GM21447 (cell line): ENCODE measurements around the gene ARFGAP3.
"Not testable (repeated sequence)": the region's sequence is repeated elsewhere in the genome, so short reads cannot be mapped to it uniquely, and the experiment has no call there.

ENCODE experiments used
- ATAC-seq: cut with Tn5 transposase; IDR thresholded peaks from one replicate; pipeline ENCODE4 v1.9.1; 2021; ENCODE audit not compliant: unreplicated experiment

ARFGAP3 gene

DNA sequence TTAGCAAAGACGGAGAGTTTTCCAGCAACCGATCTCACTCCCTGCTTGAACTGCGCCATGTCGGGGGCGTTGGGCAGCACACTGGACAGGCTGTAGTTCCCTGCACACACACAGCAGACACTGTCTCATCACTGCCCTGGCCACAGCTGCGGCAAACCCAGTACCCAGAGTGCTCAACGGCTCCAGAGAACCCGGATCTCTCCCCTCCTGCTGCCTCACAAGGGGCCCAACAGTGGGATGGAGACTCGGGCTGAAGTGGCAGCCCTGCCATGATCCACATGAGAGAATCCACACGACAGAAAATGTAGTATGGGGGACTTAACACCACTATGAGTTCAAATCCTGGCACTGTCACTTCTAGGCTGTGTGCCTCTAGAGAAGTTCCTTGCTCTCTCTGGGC is 58.0 kb downstream of the ARFGAP3 start:
- no peak for ATAC-seq

DNA sequence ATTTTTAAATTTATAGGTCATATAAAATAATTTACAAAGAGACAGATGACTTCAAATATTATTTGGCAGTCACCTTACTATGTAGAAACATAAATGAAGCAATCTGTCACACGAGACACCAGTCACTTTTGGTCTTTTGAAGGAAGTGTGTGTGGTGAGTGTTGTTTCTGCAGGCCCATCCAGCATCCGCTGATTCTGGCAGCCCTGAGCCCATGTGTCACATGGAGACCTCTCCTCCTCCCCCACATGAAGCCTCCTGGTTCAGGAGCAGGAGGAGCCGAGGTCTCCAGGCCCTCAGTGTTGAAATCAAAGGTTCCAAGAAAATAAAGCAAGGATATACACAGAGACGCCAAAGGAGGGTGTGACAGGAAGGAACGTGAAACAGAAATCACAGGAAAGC is 60.1 kb downstream of the ARFGAP3 start:
- ATAC-seq = no peak

DNA sequence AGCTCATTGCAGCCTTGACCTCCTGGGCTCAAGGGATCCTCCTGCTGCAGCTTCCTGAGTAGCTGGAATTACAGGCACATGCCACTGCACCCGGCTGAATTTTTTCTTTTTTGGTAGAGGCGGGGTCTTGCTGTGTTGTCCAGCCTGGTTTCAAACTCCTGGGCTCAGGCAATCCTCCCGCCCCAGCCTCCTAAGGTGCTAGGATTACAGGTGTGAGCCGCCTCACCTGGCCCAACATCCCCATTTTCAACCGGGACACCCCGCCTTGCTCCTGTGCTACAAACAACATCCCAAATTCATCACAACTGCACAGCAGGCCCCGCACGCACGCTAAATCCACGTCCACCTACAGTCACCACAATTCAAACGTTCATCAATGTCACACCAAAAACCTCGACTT is 61.0 kb downstream of the ARFGAP3 start:
- ATAC-seq = no peak

DNA sequence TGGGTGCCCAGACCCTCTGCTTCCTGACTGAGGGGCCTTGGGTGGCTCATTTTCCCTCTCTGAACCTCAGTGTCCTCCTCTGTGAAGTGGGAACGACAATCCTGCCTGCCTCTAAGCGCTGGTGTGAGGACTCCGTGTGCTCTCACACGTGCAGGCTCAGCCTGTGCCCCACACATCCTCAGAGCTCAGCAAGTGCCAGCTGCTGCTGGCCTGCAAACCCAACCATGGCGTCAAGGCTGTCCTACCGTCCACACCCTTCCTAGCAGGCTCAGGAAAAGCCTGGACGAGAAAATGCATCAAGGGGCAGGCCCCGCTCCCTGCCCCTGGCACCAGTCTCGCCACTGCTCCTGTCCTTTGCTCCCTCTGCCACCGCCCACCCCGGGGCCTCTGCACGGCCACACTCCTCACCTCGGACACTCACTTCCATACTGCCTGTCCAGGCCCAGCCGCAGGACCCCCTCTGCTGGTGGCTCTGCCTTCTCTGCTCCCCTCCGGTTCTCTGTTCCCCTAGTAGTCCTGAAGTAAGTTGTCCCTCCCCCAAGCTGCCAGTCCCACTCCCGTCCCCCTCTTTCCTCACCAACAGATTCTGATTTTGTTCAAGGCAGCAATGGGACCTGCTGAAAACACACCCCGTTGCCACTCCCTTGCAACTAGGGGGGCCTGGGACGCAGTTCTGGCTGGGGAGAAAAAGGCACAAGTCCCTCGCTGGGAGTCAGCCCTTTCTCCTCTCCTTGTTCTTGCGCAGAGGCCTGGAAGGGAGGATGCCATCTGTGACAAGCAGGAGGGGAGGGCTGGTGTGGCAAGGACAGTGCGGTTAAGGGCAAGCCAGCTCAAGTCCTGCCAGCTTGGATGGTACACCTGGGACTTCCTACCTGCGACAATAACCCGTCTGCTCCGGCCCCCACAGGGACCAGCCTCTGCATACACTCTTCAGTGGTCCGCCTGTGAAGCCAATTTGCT is 62.2 kb downstream of the ARFGAP3 start:
- no peak for ATAC-seq

DNA sequence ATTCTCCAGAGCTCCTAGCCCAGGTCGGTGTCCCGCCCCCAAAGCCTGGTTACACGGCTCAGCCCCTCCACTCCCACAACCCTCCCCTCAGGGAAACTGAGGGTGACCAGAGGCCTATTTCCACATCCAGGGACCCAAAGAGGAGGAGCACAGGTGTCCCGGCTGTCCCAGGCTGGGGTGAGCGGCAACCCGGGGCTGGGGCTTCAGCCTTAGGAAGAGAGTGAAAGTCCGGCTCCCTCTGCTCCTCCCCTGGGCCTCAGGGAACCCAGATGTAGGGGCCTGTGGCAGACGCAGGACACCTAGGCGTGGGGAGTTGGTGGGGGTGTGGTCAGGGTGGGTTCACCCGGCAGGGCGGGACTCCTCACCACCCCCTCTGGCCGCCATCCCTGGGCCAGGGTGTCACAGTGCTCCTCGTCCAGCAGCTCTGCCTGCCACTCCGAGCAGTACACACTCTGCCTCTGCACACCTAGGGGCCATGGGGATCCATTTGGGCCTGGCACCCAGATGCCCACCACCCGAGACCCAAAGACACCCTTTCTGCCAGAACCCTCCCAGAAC is 63.1 kb downstream of the ARFGAP3 start:
- no peak for ATAC-seq

DNA sequence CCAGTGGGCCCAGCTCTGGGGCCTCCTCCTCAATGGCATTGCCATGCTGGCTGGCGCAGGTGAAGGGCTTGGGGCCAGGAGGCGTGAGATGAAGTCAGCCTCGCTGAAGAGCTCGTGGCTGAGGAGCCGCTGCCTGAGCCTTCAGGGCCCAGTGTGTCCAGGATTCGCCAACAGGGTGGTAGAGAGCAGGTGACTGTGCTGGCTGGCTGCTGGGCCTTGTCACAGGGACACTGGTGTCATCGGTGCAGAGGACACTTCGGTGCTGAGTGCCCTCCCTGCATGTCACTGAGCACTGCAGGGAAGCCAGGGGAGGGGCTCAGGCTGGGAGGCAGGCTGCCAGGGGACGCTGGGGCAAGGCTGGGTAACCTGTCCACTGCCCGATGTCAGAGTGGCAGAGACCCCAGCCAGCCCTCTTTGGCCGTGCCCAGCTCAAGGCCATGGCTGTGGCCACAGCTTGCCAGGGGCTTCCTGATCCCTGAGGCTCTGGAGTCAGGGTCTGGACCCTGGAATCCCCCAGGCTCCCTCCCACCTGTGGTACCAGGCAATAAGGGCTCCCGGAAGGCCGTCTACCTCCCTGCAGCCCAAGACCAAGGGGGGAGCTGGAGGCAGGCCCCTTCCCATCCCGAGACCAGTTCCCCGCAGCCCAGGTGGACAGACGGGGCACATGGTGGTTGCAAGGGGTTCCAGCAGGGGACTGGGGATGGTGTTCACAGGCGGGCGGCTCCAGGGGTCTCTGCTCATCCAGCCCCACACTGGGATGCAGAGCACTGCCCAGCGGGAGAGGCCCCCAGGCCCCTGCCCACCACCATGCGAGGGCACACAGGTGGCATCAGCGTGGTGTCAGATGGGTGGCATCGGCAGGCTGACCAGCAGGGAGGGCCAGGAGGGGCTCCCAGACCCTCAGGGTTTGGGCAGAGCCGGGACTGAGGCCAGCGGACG is 63.9 kb downstream of the ARFGAP3 start:
- ATAC-seq = no peak

DNA sequence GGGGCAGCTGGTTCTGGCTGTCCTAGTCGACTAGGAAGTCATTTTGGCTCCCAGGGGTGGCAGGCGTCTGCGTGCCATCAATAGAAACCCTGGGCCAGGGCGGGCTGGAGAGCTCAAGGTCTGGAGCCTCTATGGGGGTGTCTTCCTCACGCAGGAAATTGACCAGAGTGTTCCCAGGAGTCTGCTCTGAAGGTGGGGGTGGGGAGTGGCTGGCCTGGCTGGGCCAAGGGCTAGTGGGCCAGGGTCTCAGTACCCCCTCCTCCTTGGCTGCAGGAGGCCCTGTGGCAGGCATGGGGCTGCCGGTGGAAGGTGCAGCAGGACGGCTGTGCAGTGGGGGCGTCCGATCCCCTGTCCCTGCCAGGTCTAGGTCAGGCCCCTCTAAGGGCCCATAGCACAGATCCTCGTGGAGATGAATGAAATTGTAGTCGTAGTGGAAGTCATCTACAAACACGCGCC is 64.6 kb downstream of the ARFGAP3 start:
- no peak for ATAC-seq

DNA sequence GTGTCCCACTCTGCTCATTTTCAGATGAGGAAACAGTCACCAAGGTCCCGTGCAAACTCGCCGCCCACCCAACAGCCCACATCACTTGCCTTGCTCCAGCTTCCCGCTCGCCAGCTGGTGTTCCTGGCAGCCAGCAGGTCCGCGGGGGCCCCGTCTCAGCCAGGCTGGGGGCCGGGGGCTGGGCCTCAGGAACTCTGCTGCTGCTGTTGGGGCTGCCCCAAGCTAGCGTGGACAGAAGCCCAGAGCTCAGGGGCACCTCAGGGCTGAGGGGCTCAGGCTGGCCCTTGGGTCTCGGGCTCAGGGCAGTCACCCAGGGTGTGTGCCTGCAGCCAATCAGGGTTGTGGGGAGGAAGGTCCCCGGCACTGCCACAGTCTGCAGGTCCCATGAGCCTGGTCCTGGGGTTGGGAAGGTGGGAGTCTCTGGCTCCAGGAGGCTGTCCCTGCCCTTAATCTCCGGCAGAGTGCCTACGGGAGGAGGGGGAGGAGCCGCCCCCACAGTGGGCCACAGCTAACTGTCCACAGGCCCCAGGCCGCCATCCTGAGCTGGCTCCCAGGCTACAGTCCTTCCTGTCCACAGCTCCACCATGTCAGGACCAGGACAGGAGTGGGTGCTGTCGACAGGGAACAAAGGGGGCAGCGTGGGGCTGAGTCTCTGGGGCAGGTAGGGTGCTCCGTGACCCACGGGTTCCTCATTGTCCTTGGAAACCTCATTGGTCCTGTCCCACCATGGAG is 65.2 kb downstream of the ARFGAP3 start:
- no peak for ATAC-seq

DNA sequence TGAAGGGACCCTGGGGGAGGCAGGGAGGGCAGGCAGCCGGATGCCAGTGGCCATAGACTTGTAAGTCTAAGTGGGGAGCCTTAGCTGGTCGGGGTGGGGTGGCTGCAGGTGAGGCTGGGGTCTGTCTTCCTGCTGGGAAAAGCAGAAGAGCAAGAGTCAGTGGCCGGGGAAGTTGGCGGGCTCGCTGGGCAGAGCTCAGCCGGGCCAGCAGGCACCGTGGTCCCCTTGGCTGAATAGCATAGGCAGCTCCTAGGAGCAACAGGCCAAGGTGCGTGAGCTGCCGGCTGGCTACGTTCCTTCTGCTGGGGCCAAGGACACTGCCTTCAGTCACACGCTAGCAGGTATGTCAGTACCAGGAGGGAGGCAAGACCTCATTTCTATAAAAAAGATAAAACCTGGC is 68.6 kb downstream of the ARFGAP3 start:
- no peak for ATAC-seq

DNA sequence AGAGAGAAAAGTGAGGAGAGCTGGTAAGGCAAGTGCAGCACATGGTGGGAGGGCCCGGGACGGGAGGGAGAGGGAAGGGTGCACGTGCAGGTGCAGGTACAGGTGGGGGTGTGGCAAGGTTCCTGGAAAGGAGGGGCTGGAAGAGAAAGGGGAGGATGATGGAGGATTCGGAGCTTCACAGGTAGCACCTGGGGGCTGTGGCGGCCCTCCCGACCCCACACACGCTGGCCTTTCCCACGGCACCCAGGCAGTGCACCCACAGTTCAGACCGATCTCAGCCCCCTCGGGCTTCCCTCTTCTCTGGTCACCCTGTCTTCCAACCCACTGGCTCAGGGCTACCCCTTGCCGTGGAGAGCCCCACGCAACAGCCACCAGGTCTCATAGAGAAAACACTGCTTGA is 69.1 kb downstream of the ARFGAP3 start:
- no peak for ATAC-seq

DNA sequence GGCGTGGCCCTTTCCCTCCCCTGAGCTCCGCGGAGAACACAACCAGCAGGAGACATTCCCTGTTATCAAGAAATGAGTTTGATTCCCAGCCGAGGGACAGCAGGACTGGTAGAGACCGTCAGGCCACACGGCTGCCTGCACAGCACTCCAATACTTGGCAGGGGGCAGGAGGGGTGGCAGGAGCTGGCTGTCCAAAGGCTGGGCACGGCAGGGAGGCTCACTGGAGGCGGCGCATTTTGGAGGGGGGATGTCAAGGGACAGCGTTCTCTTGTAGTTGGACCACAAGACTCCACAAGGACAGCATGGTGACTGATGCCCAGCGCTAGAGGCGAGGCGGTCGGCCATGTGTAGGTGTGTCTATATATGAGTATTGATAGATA is 69.7 kb downstream of the ARFGAP3 start:
- ATAC-seq = no peak

DNA sequence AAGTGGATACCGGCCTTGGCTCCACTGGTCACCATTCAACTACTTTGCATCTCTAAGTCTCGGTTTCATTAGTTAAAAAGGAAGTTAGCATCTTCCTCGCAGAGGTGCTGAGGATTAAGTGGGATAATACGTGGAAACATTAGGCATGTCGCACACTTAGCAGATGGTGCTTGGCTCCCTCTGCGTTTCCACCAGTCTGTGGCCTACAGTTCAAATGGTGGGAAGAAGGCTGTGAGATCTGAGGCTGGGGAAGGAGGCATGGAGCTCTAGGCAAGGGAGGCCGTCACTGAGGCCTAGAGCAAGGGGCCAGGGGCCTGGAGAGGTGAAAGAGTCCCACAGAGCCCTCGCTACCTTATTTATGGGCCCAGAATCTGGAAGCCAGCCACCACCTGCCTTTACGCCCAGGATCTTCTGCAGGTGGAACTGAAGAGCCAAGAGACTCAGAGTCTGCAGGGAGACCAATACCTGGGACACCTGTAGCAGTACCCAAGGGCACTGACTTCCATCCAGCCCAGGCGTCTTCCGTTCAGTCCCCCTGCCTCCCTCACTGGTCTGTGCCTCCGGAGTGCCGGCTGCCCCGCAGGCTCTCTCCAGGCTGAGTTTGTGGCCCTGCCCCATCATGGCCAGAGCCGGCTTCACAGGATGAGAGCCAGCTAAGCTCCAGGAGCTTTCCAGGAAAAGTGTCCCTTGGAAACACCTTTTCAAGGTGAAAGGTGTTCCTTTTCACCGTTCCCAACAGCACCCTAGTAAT is 70.3 kb downstream of the ARFGAP3 start:
- no peak for ATAC-seq

DNA sequence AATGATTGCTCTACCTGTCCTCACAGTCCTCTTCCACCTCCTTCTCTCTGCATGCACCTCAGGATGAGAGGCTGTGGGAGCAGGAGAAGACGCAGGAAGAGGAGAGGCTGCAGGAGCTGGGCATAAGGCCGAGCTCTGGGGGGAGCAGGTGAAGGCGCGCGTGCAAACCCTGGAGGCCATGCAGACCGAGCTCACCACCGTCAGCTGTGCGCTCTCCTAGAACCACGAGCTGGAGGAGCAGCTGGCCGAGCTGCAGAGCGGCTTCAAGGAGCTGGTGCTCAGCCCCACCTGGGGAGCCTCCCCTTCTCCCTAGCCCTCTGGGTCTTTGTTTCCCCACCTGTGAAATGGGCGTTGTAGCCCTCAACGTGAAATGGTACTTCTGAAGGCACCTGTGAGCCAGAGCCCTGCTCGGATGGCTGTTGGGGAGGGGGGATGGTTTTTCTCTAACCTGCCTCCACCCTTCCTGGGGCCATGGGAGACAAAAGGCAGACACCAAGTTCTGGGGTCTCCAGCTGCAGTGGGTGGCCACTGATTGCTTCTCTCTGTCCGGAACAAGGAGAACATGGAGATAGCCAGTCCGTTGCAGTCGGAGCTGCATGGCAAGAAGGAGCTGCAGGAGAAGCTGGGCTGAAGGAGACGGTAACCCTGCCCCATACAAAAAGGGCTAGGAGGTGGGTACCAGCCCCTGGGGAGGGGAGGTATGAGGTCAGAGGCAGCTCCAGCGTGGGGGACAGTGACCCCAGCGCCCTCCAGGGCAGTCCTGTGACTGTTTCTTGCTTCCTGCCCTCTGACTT is 71.2 kb downstream of the ARFGAP3 start:
- no peak for ATAC-seq

DNA sequence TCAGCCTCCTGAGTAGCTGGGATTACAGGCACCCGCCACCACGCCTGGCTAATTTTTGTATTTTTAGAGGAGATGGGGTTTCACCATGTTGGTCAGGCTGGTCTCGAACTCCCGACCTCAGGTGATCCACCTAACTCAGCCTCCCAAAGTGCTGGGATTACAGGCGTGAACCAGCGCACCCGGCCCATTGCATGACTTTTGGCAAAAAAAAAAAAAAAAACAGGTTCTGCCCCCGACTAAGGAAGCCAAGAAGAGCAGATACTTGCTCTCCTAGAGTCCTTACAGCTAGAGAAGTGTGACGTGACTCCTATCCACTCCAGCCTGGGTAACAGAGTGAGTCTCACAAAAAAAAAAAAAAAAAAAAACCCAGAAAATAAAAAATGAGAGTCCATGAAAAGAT is 74.8 kb downstream of the ARFGAP3 start:
- ATAC-seq = not testable (repeated sequence)

DNA sequence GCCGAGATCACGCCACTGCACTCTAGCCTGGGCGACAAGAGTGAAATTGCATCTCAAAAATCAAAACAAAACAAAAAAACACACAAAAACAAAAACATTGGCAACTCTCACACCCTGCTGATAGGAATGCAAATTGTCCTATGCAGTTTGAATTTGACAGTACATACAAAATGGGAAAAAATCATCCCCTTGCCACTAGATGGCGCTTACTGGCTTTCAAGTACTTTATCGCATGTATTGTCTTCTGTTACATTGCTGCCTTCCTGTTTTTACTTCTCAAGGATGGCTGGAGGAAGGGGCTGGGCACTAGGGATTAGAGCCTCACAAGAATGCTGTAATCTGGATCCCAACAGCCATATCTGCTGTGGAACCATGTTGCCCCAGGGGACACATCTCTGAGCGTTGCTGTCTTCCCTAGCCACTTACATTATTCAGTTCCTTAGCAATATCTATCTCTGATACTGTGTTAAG is 77.0 kb downstream of the ARFGAP3 start:
- ATAC-seq = no peak

DNA sequence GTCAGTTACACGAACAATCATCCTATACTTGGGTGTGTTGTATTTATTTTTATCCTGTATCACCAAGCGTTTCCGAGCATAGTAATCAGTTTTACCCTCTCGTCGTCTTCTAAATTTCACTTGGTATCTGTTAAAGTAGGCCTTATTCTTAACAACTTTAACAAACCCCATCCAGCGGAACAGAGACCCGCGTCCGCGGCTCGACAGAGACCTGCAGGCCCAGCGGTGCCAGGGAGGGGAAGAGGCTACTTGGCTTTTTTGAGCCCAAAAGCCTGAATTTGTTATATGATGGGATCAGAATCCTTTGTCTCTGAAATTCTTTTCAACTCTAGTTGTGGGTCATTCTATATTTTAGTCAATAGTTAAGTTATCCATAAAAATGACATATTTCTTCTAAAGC is 79.9 kb downstream of the ARFGAP3 start:
- ATAC-seq = no peak

DNA sequence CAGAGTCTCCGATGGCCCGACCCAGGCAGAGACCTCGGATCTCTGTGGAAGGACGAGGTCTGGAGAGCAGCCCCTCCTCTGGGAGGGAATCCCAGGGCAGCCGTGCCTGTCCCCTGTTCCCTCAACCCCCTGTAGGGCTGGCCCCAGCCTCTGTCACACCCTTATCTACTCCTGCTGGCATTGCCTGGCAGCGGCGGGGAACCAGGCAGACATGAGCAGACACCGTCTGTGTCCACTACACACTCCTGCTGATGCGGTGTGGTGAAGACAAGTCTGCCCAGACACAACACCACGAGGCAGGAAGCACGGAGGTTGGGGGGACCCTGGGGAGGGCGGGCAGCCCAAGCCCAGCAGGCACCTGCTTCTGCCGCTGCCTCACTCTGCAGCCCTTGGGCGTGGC is 83.9 kb downstream of the ARFGAP3 start:
- ATAC-seq = no peak

DNA sequence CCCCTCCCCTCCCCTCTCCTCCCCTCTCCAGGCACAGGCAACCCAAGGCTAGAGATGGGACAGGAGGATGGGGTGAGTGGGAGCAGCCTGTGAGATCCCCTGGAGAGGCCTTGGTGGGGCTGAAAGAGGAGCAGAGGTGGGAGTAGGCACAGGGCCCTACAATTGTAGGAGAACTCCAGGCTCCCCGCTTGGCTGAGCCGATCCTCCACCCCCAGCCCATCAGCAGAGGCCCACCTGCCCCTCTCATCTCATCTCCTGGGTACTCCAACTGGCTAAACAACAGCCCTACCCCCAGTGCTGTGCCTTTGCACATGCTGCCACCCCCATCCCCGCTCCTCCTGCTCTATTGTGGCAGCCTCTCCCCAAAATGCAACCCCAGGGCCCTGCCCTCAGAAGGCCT is 84.4 kb downstream of the ARFGAP3 start:
- no peak for ATAC-seq
